Cardiac septum (tissue), 1 donor: Measurements from ENCODE around the gene KRT35. TPM values are rescaled to one million over a fixed set of nuclear protein-coding genes. Genes with fewer than 3 reads are reported as not detected.

ENCODE experiments used
- DNase-seq: peaks from one replicate; pipeline ENCODE4 v3.0.0-alpha.2; 2020; ENCODE audit warnings: low spot score
- intact Hi-C: fragments of 100-400 bp; cut with DNase I; formaldehyde crosslinking; loops from one replicate; pipeline ENCODE4 v1.14.0; 2022
- long read RNA-seq: library from polyadenylated mRNA; unstranded; transcript quantifications from one replicate; pipeline ENCODE4 v2.0.0, GENCODE V29; 2021
- total RNA-seq: library from RNA; stranded (reverse); fragmentation: NEBNext Ultra II Directional; extraction: Animal tissue kit (Norgen Biotek cat#: 25700); gene quantifications from one replicate; pipeline ENCODE4 v1.2.1, GENCODE V29; 2021
- donor health status: DM: no; HTN: no; CAD: no.

Gene KRT35
- total RNA-seq, result not detected
- long read RNA-seq, result 0 reads

DNA sequence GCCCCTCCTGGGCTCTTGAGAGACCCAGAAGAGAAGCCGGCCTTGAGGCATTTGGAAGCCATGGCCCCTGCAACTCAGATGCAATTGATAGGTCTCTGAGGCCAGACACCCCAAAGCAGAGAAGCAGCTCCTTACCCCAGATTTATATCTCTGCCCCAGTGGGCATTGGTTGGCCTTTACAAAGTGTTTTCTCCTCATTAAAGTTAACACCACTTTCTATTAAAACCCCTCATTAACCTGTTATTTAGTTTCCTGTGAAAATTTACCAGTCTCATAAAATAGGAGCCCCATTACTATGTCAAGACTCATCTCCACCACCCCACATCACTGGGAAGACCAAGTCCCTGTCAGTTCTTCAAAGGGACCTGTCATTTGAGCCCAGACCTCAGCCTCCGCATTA, at the start of gene KRT35:
TSS of gene KRT35 (minus strand) at position 116 of the 400 bp plus-strand sequence. CDS start at position 62, 54 bp downstream.
- DNase-seq, result no peak
- intact Hi-C loops, result no loop called here

DNA sequence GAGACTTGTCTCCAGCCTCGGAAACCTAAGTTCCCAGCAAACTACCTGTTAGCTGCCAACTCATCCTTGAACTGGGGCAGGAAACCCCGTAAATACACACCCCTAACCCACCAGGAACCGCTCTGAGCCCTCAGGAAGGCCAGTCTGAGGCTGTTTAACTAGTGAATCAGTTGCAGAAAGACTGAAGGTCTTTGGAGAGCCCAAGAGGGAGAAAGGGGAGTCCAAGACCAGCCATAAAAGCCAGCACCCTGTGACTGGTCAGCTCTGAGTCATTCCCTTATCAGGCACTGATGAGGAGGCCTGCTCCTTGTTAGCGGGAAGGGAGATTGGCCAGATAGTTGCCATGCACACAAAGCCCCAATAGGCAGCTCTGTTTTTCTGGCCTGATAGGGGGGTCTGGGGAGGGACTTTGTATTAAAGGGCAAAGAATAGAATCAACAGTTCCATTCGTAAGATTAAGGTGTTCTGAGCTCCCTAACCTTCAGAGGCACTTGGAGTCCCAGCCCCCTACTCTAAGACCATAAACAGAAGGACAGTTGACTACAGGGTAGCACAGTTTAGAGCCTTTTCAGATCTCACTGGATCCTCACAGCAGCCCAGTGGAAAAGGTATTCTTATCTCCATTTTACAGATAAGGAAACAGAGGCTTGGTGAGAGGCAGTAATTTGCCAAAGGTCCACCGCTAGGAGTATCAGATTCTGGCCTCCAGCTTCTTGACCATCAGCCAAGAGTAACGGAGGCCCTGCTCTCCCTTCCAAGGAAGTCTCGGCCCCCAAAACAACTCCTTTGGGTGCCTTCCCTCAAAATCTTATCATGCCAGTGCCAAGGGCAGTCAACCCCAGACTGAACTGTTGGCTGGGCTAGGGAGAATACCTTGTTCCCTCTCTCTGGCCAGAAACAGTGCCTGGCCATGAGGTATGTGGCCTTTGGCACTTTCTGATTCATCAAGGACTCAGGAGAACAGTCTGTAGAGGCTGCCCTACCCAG, 49.4 kb upstream of the KRT35 start:
- DNase-seq, result no peak
- intact Hi-C loops, result no loop called here

DNA sequence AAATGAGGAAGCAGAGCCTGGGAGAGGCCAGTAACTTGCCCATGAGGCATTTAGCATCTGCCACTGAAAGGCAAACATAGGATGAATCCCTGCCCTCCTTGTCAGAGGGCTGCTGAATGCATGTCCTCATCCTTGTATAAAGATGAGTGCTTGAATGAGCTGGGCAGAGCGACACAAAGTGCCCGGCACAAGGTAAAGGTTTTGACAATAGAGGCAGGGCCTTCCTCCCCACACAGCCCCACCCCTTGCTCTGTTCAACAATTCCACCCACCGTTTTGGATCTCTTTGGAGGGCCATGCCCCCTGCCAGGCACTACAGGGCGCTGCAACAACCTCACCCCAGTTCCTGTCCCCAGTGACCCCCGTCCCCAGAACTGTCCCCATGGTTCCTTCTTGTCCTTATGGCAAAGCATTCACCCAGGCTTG, 48.6 kb upstream of the KRT35 start:
- no peak for DNase-seq
- intact Hi-C loops, result no loop called here

DNA sequence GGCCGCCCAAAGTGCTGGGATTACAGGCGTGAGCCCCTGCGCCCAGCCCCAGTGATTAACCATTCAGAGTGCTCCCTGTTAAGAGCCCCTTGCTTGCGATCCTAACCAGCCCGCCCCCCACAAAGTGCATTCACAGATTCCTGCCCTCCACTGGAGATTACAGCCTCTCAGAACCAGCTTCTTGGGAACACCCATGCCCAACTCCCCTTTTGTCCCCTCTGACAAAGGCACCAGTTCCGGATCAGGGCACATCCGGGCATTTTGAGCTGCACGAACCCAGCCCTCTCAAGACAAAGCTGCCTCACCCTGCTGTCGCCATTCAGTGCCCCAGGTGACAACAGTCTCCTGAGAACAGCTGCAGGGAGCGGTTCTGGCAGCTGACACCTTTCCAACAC, 48.0 kb upstream of the KRT35 start:
- no peak for DNase-seq
- intact Hi-C loops, result no loop called here

DNA sequence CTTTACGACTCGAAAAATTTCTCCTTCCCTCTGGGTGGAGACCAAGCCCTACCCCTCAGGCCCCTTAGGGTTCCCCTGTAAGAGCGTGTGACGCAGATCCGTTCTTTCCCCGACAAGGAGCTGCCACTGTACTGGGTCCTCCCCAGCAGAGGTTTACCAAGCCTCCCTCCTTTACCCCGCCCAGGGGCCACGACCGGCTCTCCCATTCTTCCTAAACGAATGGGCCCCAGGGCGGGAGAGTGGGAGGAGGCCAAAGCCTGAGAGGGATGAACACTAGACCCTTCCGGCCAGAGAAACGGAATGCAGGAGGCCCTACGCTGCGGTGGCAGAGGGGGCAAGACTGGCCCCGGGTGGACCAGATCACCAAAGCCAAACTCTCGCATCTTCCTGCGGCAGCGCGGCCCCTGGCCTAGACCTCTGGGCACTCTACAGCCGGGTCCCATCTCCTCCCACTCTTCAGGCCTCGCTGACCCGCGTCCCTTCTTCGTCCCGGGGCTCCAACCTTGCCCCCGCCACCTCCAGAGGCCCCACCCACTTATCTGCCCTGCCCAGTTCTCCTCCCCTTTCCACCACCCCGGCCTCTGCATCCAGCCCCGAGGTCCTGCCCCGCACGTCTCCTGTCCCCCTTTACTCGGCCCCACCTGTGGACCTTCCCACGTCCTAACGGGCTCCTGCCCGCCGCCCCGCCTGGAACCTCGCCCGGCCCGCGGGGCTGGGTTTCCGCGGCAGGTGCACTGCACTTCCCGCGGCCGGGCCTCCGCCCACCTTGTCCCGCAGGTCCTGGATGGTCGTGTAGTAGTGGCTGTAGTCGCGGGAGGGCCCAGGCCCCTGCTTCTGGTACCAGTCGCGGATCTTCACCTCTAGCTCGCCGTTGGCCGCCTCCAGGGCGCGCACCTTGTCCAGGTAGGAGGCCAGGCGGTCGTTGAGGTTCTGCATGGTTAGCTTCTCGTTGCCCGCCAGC, 46.4 kb upstream of the KRT35 start:
- no peak for DNase-seq
- intact Hi-C loops, result no loop called here

DNA sequence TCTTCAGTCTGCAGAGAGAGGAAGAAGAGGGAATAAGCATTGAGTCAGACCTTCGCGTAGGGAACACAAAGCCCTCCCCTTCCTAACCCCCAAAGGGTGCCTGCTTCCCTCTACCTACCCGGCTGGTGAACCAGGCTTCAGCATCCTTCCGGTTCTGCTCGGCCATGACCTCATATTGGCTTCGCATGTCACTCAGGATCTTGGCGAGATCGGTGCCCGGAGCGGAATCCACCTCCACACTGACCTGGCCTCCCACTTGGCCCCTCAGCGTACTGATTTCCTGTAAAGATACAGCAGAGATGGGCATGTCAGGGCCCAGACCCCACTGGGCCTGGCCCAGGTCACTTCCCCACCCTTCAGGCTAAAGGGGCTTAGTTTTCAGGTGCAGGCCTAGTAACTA, 43.3 kb upstream of the KRT35 start:
- intact Hi-C loops, result no loop called here
- no peak for DNase-seq

DNA sequence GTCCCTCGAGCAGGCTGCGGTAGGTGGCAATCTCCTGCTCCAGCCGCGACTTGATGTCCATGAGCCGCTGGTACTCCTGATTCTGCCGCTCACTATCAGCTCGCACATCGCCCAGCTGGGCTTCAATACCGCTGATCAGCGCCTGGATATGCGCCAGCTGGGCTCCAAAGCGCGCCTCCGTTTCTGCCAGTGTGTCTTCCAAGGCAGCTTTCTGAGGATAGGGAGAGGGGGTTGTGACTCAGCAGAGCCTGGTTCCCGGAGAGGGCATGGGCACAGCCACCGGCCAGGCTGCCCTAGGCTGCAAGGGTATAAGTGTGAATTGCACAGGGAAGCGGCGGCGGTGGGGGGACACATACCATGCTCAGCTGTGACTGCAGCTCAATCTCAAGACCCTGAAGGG, 42.8 kb upstream of the KRT35 start:
- DNase-seq, result no peak
- intact Hi-C loops, result no loop called here

DNA sequence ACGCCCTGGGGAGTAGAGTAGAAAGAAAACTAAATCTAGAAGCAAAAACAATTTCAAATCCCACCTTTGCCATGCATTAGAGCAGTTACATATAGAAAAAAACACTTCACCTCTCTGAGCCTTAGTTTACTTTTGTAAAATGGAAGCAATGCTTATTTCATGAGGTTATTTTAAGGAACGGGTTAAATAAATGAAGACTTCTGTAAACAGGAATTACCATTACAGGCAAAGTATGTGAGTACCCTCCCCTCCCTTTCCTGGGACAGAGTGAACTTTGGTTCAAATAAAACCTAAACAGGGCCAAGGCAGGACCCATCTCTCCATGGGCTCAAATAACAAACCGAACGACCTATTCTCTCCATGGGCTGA, 42.3 kb upstream of the KRT35 start:
- intact Hi-C loops, result no loop called here
- no peak for DNase-seq

DNA sequence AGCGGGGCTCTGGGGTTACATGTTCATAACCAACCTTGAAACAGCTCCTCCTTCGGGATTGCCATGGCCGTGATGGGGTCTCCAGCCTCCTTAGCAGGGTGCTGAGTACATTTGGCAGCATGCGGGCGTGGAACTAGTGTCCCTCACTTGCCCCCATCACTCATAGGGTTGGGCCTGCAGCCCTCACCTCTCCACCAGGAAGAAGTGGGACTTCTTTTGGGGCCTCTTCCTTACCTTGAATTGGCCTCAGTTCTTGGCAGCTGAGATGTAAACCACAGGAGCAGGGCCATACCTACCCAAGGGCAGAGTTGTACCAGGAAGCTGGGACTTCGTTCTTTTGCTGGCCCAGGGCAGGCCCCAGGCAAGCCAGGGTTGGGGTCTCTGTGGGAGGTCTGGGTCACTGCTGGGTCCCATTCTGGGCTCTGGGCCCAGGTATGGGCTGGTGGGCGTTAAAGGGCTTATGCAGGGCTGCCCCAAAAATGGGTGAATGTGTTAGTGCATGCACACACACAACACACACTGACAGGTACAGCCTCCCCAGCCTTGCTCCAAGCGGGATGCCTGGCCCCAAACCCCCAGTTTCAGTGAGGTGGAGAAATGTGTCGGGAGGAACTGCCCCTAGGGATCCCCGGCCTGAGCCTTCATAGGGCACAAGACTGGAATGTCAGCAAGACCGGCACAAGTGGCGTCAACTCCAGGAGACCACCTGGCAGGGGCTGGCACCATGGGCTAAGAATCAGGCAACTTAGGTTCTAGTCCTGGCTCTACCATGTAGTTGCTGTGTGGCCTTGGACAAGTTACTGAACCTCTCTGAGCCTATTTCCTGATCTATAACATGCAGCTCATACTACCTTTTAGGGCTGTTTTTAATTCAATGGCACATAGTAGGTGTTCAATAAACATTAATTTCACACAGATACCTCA, 41.6 kb upstream of the KRT35 start:
- intact Hi-C loops, result no loop called here
- no peak for DNase-seq

DNA sequence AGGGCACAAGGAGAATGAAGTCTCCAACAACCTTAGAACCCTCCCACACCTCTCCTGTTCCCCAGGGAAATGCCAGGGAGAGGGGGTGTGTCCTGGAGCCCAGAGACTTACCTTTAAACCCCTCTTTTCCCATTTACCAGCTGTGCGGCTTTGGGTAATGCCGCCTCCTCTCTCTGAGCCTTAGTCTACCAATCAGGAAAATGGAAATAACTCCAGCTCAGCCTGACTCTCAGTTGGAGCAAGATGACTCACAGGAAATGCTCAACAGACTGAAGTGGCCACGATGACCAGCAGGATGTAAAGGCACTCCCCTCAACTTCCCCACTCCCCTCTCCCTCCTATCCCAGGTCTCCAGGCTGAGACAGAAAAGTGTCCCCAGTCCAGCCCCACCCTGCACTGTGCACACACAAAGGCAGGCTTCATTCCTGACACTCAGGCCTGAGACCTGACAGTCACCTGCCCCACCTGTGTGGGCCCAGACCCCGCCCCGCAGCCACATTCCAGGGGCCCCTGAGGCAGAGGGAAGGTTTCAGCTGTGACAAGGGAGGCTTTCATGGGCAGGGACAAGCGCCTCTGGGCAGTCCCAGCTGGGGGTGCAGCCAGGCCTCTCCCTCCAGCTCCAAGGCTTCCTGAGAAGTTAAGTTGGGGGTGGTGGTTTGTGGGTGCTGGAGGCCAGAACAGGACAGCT, 40.8 kb upstream of the KRT35 start:
- no peak for DNase-seq
- intact Hi-C loops, result no loop called here

DNA sequence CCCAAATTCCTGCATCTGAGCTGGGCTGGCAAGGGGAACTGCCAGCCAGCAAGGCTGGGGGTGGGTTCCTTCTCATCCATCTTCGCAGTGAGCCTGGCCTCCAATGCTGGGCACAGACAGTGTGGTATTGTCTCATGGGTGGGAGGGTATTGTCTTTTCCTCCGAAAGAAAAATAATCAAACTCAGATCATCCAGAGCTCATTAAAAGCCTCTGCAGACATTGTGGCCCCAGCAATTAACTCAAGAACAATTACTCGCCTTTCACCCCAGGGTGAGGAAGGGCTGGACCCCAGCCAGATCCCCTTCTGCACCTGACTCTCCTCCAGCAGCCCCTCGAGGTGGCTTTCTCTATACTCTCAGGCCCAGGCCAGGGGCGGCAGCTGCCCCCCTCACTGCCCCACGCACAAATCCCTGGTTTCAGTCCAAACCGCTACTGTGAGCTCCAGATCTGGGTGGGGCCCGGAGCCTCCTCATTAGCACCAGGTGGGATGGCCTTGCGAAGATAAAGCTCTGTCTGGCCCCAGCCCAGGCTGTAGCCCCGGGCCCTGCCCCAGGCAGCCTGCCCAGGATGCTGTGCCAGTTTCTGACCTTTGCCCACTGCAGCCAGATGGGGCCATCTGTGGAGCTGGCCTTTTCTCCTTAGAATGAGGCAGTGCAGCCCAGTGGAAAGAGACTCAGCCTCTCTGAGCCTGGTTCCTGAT, 40.0 kb upstream of the KRT35 start:
- intact Hi-C loops, result no loop called here
- DNase-seq, result no peak

DNA sequence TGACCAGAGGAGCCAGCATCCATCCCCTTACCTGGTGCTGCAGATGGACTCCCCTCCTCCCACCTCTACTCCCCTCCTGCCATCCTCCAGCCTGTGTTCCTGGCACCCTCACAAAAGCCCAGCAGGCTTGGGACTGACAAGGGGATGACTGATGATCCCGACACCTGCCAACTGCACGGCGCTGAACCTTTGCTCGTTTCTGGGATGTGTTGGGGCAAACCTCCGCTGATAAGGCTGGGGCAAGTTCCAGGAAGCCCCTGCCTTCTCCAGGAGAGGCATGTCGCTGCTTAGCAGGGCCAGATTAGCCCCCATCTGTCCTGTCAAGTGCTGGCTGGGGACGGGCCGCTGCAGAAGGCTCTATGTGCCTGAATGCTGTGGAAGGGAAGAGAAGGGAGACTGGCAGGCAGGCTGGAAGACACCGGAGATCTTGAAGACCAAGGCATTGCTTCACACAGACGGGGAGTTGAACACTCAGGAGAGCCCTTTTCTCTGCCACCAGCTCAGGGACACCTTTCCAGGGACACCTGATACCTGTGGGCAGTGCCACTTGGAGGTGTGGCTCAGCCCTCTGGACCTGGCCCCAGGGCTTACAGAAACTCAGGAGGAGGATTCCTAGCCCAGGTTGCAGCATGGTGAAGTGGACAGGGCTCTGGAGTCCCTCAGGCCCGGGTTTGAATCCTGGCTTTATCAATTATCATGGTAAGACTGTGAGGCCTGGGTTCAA, 38.7 kb upstream of the KRT35 start:
- DNase-seq, result no peak
- intact Hi-C loops, result no loop called here

DNA sequence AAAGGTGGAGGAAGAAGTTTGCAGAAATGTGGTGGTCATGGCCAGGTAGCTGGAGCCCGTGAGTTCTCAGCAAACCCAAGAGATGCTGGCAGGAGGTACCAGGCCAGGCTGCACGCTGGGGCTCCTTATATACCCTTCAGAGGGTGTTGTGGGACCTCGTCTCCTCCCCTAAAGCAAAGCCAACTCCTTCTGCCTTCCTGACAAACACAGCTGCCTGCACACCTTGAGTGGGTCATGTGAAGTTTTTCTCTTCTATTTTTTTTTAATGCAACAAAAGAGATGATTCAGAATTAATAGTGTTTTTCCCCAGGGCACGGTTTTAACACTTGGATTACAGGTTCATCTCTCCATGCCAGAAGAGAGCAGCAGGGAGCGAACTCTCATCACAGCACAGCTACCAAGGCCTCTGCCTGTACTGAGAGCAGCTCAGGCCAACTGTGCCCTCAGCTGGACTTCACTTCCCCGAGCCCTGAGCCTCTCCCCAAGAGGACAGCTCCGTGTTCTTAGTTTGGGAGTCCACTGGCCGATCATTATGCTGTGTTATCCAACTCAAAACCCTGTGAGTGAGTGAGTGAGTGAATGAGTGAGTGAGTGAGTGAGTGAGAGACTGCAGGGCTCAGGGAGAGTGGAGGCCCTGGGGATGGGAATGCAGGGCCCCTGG, 38.0 kb upstream of the KRT35 start, which contains the start of gene KRT15:
TSS of gene KRT15 (minus strand) at position 102 of the 661 bp plus-strand sequence. CDS start at position 39, 63 bp downstream.
- DNase-seq, result no peak

DNA sequence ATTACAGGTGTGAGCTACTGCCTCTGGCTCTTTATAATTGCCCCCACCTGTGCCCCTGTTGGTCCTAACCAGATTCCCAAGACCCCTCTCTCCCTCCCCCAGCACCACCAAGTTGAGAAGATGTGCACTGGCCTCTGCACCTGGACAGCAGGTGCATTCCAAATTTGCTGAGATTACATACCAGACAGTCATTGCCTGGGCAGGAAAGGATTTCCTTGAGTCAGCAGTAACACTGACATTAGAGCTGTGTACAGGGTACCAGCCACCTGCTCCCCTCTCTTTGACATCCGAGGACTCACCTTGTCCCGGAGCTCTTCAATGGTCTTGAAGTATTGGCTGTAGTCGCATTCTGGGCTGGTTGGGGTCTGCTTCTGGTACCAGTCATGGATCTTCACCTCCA, 37.1 kb upstream of the KRT35 start:
- DNase-seq, result no peak
- intact Hi-C loops, result no loop called here

More for the DNA sequence above, 38.0 kb upstream of the KRT35 start, which contains the start of gene KRT15:
- intact Hi-C loops, result no loop called here

DNA sequence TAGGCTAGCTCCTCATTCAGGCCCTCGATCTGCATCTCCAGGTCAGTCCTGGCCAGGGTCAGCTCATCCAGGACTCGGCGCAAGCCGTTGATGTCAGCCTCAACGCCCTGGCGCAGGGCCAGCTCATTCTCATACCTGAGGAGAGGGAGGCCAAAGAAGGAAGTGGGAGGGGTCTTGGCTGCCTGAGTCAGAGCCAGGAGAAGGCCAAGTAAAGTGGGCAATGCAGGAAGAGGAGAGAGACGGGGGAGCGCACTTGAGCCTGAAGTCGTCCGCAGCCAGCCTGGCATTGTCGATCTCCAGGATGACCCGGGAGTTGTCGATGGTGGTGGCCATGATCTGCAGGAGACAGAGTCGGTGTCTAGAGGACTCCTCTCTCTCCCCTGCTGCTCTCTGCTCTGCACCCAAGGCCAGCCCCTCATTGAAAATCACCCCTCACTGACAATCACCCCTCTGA, 35.9 kb upstream of the KRT35 start:
- no peak for DNase-seq
- intact Hi-C loops, result no loop called here

DNA sequence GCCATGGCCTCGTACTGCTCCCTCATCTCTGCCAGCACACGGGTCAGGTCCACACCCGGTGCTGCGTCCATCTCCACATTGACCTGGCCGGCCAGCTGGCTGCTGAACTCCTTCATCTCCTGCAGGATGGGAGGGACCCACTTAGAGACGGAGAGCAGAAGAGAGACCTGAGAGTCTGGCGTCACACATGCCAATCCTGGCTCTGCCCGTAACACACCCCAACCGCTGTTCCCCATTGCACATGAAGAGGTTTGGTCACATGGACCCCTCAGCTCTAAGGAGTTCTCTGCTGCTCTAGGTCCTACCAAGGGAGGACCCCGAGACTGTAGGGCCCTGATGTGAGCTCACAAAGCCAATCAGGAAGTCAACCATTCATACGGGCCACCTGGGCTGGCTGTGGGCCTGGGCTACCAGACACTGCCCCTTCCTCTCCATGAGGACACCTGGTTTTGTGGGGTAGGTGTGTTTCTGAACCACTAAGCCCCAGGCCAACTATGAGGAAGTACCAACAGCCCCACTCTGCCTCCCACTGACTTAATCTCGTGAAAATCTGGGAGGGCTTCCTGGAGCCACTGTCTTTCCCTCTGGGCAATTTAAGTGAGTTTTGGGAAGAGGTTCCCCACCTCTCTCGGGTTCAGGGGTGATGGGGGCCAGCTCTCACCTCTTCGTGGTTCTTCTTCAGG, 35.3 kb upstream of the KRT35 start:
- no peak for DNase-seq
- intact Hi-C loops, result no loop called here
